H1 (cell line): ENCODE data around the gene LCA5. TPM values are rescaled to one million over a fixed set of nuclear protein-coding genes. Genes with fewer than 3 reads are reported as not detected.

Experiments used
- CTCF ChIA-PET: fragments of 300-600 bp; sonication (Branson Sonifier 250); formaldehyde crosslinking; loops from one replicate; lab custom pipeline; 2021; ENCODE audit not compliant: partially characterized antibody; lab: Charles Lee
- POLR2A ChIA-PET: fragments of 300-600 bp; sonication (Branson Sonifier 250); formaldehyde crosslinking; loops from one replicate; lab custom pipeline; 2021; ENCODE audit warnings: inconsistent platforms; ENCODE audit not compliant: partially characterized antibody; lab: Charles Lee
- DNase-seq, 2 experiments: peaks; one replicate each; pipeline versions ENCODE4 v3.0.0 to v3.0.0-alpha.2; 2010 to 2022; ENCODE audit warnings: low spot score in 2 of 2, low read depth in 1 of 2, mixed read lengths in 1 of 2
- FAIRE-seq: peaks from 2 replicates; lab custom pipeline; 2011; peaks lifted over from hg19 to GRCh38; lab: Jason Lieb, UNC
- H2AFZ ChIP-seq: 2 replicates; pipeline ENCODE4 v1.8.1; 2012; ENCODE audit warnings: low read length, inconsistent platforms
- H2AK5ac ChIP-seq: 2 replicates; pipeline ENCODE4 v1.6.1; 2013; ENCODE audit warnings: low read depth, low read length
- H2BK120ac ChIP-seq: replicated peaks from 2 replicates; pipeline ENCODE3; 2013; ENCODE audit warnings: low read depth, low read length, inconsistent platforms
- H2BK12ac ChIP-seq: 2 replicates; pipeline ENCODE4 v1.6.1; 2013; ENCODE audit warnings: low read depth, low read length
- H2BK15ac ChIP-seq: 2 replicates; pipeline ENCODE4 v1.6.1; 2013; ENCODE audit warnings: low read length
- H2BK20ac ChIP-seq: 2 replicates; pipeline ENCODE4 v1.6.1; 2013; ENCODE audit warnings: low read length
- H2BK5ac ChIP-seq: 2 replicates; pipeline ENCODE4 v1.6.1; 2013; ENCODE audit warnings: low read depth, low read length
- H3K14ac ChIP-seq: 2 replicates; pipeline ENCODE4 v1.6.1; 2013; ENCODE audit warnings: inconsistent platforms; ENCODE audit not compliant: insufficient read length
- H3K18ac ChIP-seq: 2 replicates; pipeline ENCODE4 v1.6.1; 2013; ENCODE audit warnings: low read length; ENCODE audit errors: extremely low read depth
- H3K23ac ChIP-seq: 2 replicates; pipeline ENCODE4 v1.6.1; 2013; ENCODE audit warnings: inconsistent platforms; ENCODE audit not compliant: insufficient read length
- H3K23me2 ChIP-seq: 2 replicates; pipeline ENCODE4 v1.6.1; 2013; ENCODE audit warnings: low read depth, low read length
- H3K27ac ChIP-seq: 2 replicates; pipeline ENCODE4 v1.6.1; 2011; ENCODE audit warnings: low read depth, low read length, inconsistent platforms
- H3K27me3 ChIP-seq, 4 experiments: replicated peaks in 1 of 4; 1 replicate in 1 of 4; 2 replicates in 3 of 4; pipeline versions ENCODE4 v1.6.1 to v1.8.1; 2011 to 2013; ENCODE audit warnings: low read length in 3 of 4, mild to moderate bottlenecking in 3 of 4, inconsistent platforms in 2 of 4, mixed read lengths in 2 of 4, moderate library complexity in 1 of 4; ENCODE audit not compliant: control insufficient read depth in 3 of 4, insufficient read depth in 3 of 4; ENCODE audit errors: extremely low read depth in 1 of 4
- H3K36me3 ChIP-seq, 4 experiments: 2 replicates each; pipeline versions ENCODE4 v1.6.1 to v1.8.1; 2011 to 2013; ENCODE audit warnings: mild to moderate bottlenecking in 4 of 4, low read length in 3 of 4, moderate library complexity in 2 of 4, control low read depth in 1 of 4, inconsistent platforms in 1 of 4; ENCODE audit not compliant: insufficient read depth in 4 of 4, control insufficient read depth in 2 of 4
- H3K4ac ChIP-seq: replicated peaks from 2 replicates; pipeline ENCODE3; 2013; ENCODE audit warnings: low read length, low read depth, mixed read lengths, inconsistent platforms; ENCODE audit not compliant: insufficient read length
- H3K4me1 ChIP-seq, 4 experiments: replicated peaks in 1 of 4; 1 replicate in 1 of 4; 2 replicates in 3 of 4; pipeline versions ENCODE4 v1.6.1 to v1.8.1; 2011 to 2013; ENCODE audit warnings: low read length in 3 of 4, inconsistent platforms in 2 of 4, mixed read lengths in 1 of 4; ENCODE audit not compliant: insufficient read depth in 4 of 4, control insufficient read depth in 3 of 4
- H3K4me2 ChIP-seq, 2 experiments: 2 replicates each; pipeline versions ENCODE4 v1.6.1 to v1.8.1; 2011 to 2013; ENCODE audit warnings: low read depth in 2 of 2, low read length in 2 of 2, control low read depth in 1 of 2, inconsistent platforms in 1 of 2, mild to moderate bottlenecking in 1 of 2; ENCODE audit not compliant: insufficient read depth in 1 of 2
- H3K4me3 ChIP-seq, 4 experiments: fragments of 200-600, 300-600 bp in 1 of 4; sonication (generic), shearing (Covaris generic), sonication (Bioruptor Twin) in 1 of 4; 2 replicates each; pipeline versions ENCODE4 v1.5.1 to v1.8.1; 2011 to 2016; ENCODE audit warnings: low read length in 4 of 4, low read depth in 3 of 4, control low read depth in 2 of 4, inconsistent platforms in 2 of 4, mild to moderate bottlenecking in 2 of 4, mixed read lengths in 1 of 4, moderate library complexity in 1 of 4; ENCODE audit not compliant: insufficient read depth in 2 of 4; ENCODE audit errors: extremely low read depth in 1 of 4
- H3K56ac ChIP-seq: replicated peaks from 2 replicates; pipeline ENCODE3; 2013; ENCODE audit warnings: low read depth, mild to moderate bottlenecking, mixed read lengths, low read length, inconsistent platforms; ENCODE audit not compliant: insufficient read length
- H3K79me1 ChIP-seq: 2 replicates; pipeline ENCODE4 v1.6.1; 2013; ENCODE audit warnings: low read depth, low read length, control low read depth
- H3K79me2 ChIP-seq, 2 experiments: 2 replicates each; pipeline versions ENCODE4 v1.6.1 to v1.8.1; 2012 to 2013; ENCODE audit warnings: low read length in 2 of 2, mild to moderate bottlenecking in 2 of 2, inconsistent platforms in 1 of 2; ENCODE audit not compliant: insufficient read depth in 2 of 2, control insufficient read depth in 1 of 2
- H3K9ac ChIP-seq, 4 experiments: replicated peaks in 1 of 4; 1 replicate in 1 of 4; 2 replicates in 3 of 4; pipeline versions ENCODE4 v1.6.1 to v1.8.1; 2011 to 2013; ENCODE audit warnings: low read depth in 3 of 4, low read length in 3 of 4, control low read depth in 2 of 4, mild to moderate bottlenecking in 2 of 4, moderate library complexity in 2 of 4, inconsistent platforms in 1 of 4; ENCODE audit errors: extremely low read depth in 1 of 4
- H3K9me3 ChIP-seq, 2 experiments: 2 replicates each; pipeline versions ENCODE4 v1.6.1 to v1.8.1; 2012 to 2013; ENCODE audit warnings: mild to moderate bottlenecking in 2 of 2, moderate library complexity in 2 of 2, control low read depth in 1 of 2, inconsistent platforms in 1 of 2, low read depth in 1 of 2, low read length in 1 of 2, mixed read lengths in 1 of 2; ENCODE audit not compliant: insufficient read depth in 2 of 2
- H4K20me1 ChIP-seq, 2 experiments: replicated peaks in 1 of 2; 2 replicates each; pipeline versions ENCODE3 to v1.8.1; 2011 to 2013; ENCODE audit warnings: inconsistent platforms in 2 of 2, low read length in 2 of 2, mild to moderate bottlenecking in 1 of 2; ENCODE audit not compliant: insufficient read depth in 2 of 2, control insufficient read depth in 1 of 2
- H4K5ac ChIP-seq: 2 replicates; pipeline ENCODE4 v1.6.1; 2013; ENCODE audit warnings: low read length, low read depth, mixed read lengths, inconsistent platforms; ENCODE audit not compliant: insufficient read length
- H4K8ac ChIP-seq: 2 replicates; pipeline ENCODE4 v1.8.0; 2013; ENCODE audit warnings: mild to moderate bottlenecking, moderate library complexity, low read length, inconsistent platforms; ENCODE audit not compliant: insufficient read depth; ENCODE audit errors: extremely low read depth
- H4K91ac ChIP-seq: replicated peaks from 2 replicates; pipeline ENCODE3; 2013; ENCODE audit warnings: low read length, mixed read lengths, inconsistent platforms; ENCODE audit not compliant: insufficient read length
- BACH1 ChIP-seq: IDR thresholded peaks from 2 replicates; pipeline ENCODE4 v1.6.1; 2012; ENCODE audit warnings: low read length, improper control_type of control experiment
- CHD1 ChIP-seq: IDR thresholded peaks from 2 replicates; pipeline ENCODE4 v1.6.1; 2012; ENCODE audit warnings: low read depth, low read length, improper control_type of control experiment
- JUND ChIP-seq: IDR thresholded peaks from 2 replicates; pipeline ENCODE4 v1.6.1; 2011; ENCODE audit warnings: mild to moderate bottlenecking, improper control_type of control experiment, low read length
- KDM1A ChIP-seq: fragments of 200-600, 300-600 bp; sonication (generic); IDR thresholded peaks from 2 replicates; pipeline ENCODE4 v1.7.1; 2016; ENCODE audit warnings: mild to moderate bottlenecking, low read length, borderline replicate concordance
- KDM4A ChIP-seq: IDR thresholded peaks from one replicate; pipeline ENCODE4 v1.7.1; 2012; ENCODE audit warnings: low read depth, mild to moderate bottlenecking, moderate library complexity, low read length, inconsistent platforms; ENCODE audit not compliant: severe bottlenecking
- KDM5A ChIP-seq: fragments of 200-600 bp; IDR thresholded peaks from 2 replicates; pipeline ENCODE4 v1.7.1; 2012; ENCODE audit warnings: mild to moderate bottlenecking, low read length, inconsistent platforms, mixed read lengths
- RXRA ChIP-seq: IDR thresholded peaks from 2 replicates; pipeline ENCODE4 v1.6.1; 2011; ENCODE audit warnings: low read depth, mild to moderate bottlenecking, low read length, moderate library complexity; ENCODE audit not compliant: insufficient read depth
- TAF1 ChIP-seq: IDR thresholded peaks from 2 replicates; pipeline ENCODE4 v1.6.1; 2011; ENCODE audit warnings: mild to moderate bottlenecking, low read depth, low read length
- TCF12 ChIP-seq: IDR thresholded peaks from 2 replicates; pipeline ENCODE4 v1.6.1; 2011; ENCODE audit warnings: low read depth, mild to moderate bottlenecking, low read length
- YY1 ChIP-seq: IDR thresholded peaks from 2 replicates; pipeline ENCODE4 v1.6.1; 2011; ENCODE audit warnings: low read depth, mild to moderate bottlenecking, low read length
- WGBS, 2 experiments: shearing (Covaris generic) in 1 of 2; methylation state at CpG; one replicate each; pipeline versions ENCODE4 v1.1.6 to v1.1.7; 2013 to 2015; ENCODE audit warnings: low lambda C conversion rate in 2 of 2, mixed read lengths in 2 of 2, inconsistent platforms in 1 of 2, low coverage in 1 of 2, missing lambda C conversion rate in 1 of 2; ENCODE audit not compliant: insufficient replicate concordance in 2 of 2, insufficient coverage in 1 of 2, insufficient read length in 1 of 2; ENCODE audit errors: extremely low coverage in 1 of 2, missing lambda C conversion rate in 1 of 2; 5-methylcytosine and 5-hydroxymethylcytosine counted together
- polyA plus RNA-seq, 7 experiments: library from polyadenylated mRNA; depleted of rRNA in 3 of 7; stranded (reverse) in 5 of 7; unstranded in 2 of 7; fragments of >200 nt in 5 of 7; fragments of 200-250 nt in 2 of 7; gene quantifications; 1 replicate in 5 of 7; 2 replicates in 1 of 7; 4 replicates in 1 of 7; pipeline versions ENCODE4 v1.2.1 to v1.2.3, GENCODE V29; 2011 to 2013; ENCODE audit warnings: missing spikeins in 2 of 7, mixed read lengths in 2 of 7
- total RNA-seq: library from RNA; stranded (reverse); fragmentation: NEBNext Ultra II Directional; extraction: Animal tissue kit (Norgen Biotek cat#: 25700); gene quantifications from 2 replicates; pipeline ENCODE4 v1.2.1, GENCODE V29; 2021
- TF ChIP-seq, protein P1 (sequence below): IDR thresholded peaks from 2 replicates; pipeline ENCODE4 v1.6.1; 2011; ENCODE audit warnings: low read depth, mild to moderate bottlenecking, low read length; ENCODE audit not compliant: insufficient read depth

The LCA5 gene
- total and polyA plus RNA-seq, 2 of the 8 experiments (the other 6 are each of a cell fraction or from before 2014, with no cell fraction given): 0.44 to 3.6 TPM

DNA sequence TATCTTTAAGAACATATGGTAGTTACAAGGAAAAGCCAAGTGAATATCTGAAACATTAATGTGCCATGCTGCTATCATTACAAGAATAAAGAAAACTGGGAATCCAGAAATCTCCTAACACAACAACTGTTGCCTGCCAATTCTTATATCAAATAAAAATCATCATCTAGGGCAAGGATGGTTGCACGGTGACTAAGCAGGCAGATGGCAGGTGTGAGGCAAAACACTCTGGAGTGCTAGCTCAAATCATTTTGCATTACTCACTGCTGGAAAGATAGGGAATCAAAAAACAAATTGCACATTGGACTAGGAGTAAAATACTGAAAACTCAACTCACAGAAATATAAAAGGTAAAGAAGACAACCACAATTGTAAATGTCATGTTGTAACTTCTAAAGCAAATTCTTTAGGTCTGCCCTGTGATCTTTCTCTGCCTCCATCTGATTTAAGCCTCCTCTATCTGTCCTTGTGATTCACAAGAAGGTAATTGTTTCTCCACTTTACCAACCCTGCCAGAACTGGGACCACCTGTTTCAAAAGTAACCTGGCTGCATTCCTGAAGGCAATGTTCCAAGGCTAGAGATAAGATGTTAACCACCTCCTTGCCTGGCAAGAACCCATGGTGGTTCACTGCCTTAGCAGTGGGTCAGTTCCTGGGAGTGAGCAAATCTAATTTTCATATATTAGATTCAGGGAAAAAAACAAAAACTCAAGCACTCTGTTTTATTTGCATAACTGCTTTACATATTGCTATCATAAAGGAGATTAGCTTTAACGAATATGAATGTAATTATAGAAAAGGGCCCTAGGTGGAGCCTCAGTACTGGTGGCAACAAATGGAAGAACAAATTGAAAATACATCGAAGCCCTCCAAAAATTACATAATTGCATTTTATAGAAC lies 33.1 kb upstream of the LCA5 start:
- WGBS, 2 experiments: 38% methylated on average over 3 of the region's 3 CpGs; no CpG with 5 or more reads in 1 of the 2 experiments
- H2BK20ac ChIP-seq: no peak overlapping the region
- no peak overlapping the region for H2BK12ac ChIP-seq
- no peak overlapping the region for H2AFZ ChIP-seq
- no peak overlapping the region for H2BK120ac ChIP-seq
- H4K5ac ChIP-seq: peak overlapping the region; percentile 55
- peak overlapping the region; percentile 19 to 44 for H3K4me2 ChIP-seq
- no peaks in the 10 kb centered on the region for H3K36me3 ChIP-seq
- no peak overlapping the region for H3K9ac ChIP-seq
- H3K27ac ChIP-seq: peak overlapping the region; percentile 51
- no peak overlapping the region for H2AK5ac ChIP-seq
- DNase-seq (peak in 1 of 2 experiments; percentile 60), FAIRE-seq (peak; percentile 95)
- H3K27me3 ChIP-seq: no peaks in the 10 kb centered on the region
- H3K23me2 ChIP-seq: no peaks in the 10 kb centered on the region; the same call in 1 of the 2 replicates
- ChIA-PET CTCF (interaction anchor here (0.6 to 1.9 kb wide), 20 partner anchors 8 to 641 kb away, joined by 3 to 9 read pairs (median 4); no protein-coding TSS in a partner anchor), POLR2A (interaction anchor here (1.1 kb wide), 1 partner anchor 33 kb away, joined by 5 read pairs; the partner anchor contains the start of gene LCA5)
- H2BK5ac ChIP-seq: peak overlapping the region; percentile 53; the same call in 1 of the 2 replicates
- no peak overlapping the region for H4K8ac ChIP-seq
- H4K91ac ChIP-seq: peak overlapping the region; percentile 63
- no peaks in the 10 kb centered on the region for H3K79me2 ChIP-seq
- peaks cover 4 to 16% (median 10%) of the 10 kb centered on the region in 4 experiments; a peak in 4 of 7 replicates for H3K4me1 ChIP-seq
- H3K14ac ChIP-seq: no peak overlapping the region
- peak overlapping the region in 1 of 4 experiments; percentile 30; a peak in 1 of 8 replicates for H3K4me3 ChIP-seq
- peak overlapping the region; percentile 61; the same call in 1 of the 2 replicates for H3K18ac ChIP-seq
- no peak overlapping the region for H3K4ac ChIP-seq
- no peaks in the 10 kb centered on the region for H3K9me3 ChIP-seq
- H3K79me1 ChIP-seq: no peaks in the 10 kb centered on the region
- H3K23ac ChIP-seq: no peak overlapping the region
- no peak overlapping the region for H2BK15ac ChIP-seq
- no peak overlapping the region for H3K56ac ChIP-seq
- H4K20me1 ChIP-seq: no peaks in the 10 kb centered on the region
- TF ChIP-seq JUND (0 out of 2 replicates have a peak, but pooled peaks have one; percentile 40), TCF12 (peak; percentile 99), KDM5A (peak; percentile 64; the same call in 1 of the 2 replicates), TAF1 (0 out of 2 replicates have a peak, but pooled peaks have one; percentile 39), RXRA (no peak), KDM1A (no peak), BACH1 (no peak), KDM4A (no peak), YY1 (peak; percentile 78), CHD1 (no peak)
- TF ChIP-seq, protein P1, sequence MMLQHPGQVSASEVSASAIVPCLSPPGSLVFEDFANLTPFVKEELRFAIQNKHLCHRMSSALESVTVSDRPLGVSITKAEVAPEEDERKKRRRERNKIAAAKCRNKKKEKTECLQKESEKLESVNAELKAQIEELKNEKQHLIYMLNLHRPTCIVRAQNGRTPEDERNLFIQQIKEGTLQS: no peak
